HG03139 (cell line): Measurements from ENCODE around the gene CAPZB.

Experiments used
- ATAC-seq: cut with Tn5 transposase; IDR thresholded peaks from one replicate; pipeline ENCODE4 v1.9.1; 2021; ENCODE audit not compliant: unreplicated experiment

CAPZB gene

GRCh38 chr1:19430121-19431068 is 54.9 kb downstream of the CAPZB start:
- no peak for ATAC-seq

GRCh38 chr1:19429611-19430010 is 55.7 kb downstream of the CAPZB start:
- no peak for ATAC-seq

DNA sequence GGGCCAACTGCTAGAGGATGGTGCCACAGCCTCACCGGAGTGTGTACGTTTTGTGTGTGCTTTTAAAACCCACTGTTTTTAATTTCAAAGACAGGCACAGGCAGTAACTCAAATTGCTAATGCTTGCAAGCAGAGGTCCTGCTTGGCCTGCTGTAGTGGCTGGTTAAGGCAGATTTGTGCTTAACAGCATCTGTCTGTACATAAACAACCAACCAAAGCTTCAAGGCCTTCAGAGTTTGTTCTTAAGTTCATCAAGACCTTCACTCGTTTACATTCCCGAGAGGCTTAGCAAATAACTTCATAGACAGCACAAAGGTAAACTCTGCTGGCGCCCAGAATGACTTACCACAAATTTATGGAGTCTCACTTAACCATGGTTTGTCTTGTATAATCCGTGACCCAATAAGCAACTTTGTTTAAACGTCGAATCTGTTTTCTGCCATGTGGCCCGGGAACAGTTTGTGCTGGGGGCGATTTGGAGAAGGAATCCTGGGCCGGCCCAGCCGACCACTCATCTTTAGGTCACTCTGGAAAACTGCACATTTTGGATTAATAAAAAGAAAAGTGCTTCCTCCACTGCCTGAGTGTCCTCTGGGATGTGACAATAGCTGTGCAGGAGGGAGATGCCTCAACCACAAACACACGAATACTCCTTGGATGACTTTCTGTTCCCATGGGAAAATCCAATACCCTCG is 58.1 kb downstream of the CAPZB start:
- ATAC-seq, result no peak

- ATAC-seq, result no peak
Measured at GRCh38 chr1:19426294-19427086, 58.8 kb downstream of the CAPZB start.

DNA sequence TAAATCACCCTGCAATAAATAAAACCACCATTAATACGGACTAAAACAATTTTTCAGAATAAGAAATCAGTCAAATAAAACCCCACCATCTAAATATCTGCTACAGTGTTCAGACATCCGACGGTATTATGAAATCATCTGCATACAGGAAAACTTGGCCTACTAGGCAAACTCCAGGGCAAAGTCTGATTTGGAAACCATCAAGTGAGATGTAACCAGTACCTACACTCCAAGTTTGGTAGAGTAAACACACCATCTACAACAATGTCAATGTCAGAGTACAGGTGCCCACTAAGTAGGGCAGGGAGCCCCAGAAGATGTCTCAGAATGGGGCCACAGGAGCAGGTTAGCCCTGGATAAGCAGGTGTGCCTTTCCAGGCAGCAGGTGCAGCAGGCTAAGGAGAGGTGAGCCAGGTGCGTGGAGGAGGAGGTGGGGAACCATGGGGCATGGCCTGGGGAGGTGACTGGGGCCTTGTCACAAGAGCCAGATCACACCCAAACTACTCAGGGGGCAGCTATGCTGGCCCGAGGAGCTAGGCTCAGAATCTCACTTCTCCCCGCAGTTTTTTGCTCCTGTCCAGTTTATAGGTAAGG is 59.6 kb downstream of the CAPZB start:
- ATAC-seq, result no peak

- no peak for ATAC-seq
Measured at GRCh38 chr1:19424651-19425570, 60.4 kb downstream of the CAPZB start.

- no peak for ATAC-seq
Measured at GRCh38 chr1:19423130-19423529, 62.2 kb downstream of the CAPZB start.

GRCh38 chr1:19421365-19421764 is 64.0 kb downstream of the CAPZB start:
- ATAC-seq, result no peak

GRCh38 chr1:19420606-19421005 is 64.7 kb downstream of the CAPZB start:
- no peak for ATAC-seq

DNA sequence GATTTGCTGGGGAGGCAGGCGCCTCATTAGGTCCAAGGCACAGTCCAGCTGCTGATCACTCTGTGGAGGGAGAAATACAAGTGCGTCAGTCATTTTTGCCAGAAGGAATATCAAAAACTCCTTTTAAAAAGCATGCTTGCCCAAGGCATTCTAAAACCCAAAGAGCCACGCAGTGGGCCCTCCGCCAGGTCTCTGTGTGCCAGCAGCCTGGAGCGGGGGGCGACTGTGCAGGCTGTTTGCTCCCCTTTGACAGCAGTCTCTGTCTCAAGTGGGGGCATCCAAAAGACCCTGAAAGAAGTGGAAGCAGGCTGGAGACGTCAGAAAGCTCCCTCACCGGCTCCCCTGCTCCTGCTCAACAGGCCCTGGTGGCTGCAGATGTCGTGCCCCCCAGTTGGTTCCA is 65.6 kb downstream of the CAPZB start:
- ATAC-seq, result no peak

DNA sequence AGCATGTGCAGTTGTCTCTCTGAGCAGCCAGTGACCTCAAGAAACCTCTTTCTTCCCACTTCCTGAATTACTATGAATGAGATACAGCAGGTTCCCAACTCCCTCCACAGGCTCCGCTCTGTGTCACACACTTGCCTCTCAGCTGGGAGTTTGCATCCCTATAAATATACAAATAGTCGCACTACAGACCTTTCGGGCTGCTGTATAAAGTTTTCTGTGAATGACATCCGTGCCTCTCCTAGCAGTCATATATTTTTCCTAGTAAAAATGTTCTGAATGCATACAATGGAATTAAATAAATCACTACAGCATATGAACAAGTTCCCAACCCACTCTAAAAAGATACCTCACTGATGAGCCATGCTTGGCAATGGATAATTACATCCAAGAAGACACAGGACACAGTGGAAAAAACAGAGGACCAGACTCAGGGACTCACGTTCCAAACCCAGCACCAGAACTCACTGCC is 66.8 kb downstream of the CAPZB start:
- no peak for ATAC-seq

DNA sequence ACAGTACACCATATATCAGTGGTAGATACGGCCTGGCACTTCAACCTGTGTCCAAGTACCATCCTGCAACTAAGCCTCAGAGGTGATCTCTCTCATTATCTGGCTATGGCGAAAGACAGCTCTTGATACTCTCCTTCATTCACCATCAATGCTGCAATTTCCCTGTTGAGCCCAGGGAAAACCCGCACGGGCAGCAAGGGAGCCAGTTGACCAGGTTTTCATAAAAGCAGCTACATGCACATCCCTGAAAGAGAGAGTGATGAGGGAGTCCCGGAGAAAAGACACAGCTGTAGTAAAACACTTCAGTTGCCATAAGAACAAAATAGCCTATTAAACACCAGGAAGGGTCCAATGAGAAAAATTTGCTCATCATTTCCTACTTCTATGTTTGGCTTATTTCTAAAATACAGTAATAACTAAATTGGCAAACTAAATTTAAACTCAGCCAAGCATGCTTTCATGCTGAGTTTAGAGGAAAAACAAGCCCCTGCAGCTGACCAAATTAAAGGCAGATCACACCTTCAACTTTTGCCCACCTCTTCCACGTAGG is 68.3 kb downstream of the CAPZB start:
- ATAC-seq, result no peak

DNA sequence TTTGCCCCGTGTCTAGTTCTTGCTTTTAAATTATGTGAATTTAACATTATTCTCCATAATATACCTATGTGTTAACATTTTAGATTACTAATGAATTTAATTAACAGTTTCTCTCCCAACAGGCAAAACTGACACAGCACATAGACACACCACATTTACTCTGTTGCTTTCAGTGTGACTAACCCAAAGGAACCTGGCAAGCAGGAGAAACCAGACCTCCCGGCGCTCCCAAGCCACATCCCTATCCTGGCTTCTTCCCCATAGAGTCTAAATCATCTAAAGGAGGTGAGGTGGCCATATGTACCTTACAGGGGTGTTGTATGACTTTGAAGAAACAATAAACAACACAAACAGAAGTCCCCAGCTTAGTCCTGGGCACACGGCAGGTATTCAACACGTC is 69.2 kb downstream of the CAPZB start:
- ATAC-seq, result no peak

- no peak for ATAC-seq
Measured at GRCh38 chr1:19414515-19415121, 70.7 kb downstream of the CAPZB start.

GRCh38 chr1:19413999-19414398 is 71.3 kb downstream of the CAPZB start:
- ATAC-seq, result no peak

GRCh38 chr1:19412654-19413053 is 72.7 kb downstream of the CAPZB start:
- ATAC-seq, result no peak

GRCh38 chr1:19411612-19412011 is 73.7 kb downstream of the CAPZB start:
- no peak for ATAC-seq

DNA sequence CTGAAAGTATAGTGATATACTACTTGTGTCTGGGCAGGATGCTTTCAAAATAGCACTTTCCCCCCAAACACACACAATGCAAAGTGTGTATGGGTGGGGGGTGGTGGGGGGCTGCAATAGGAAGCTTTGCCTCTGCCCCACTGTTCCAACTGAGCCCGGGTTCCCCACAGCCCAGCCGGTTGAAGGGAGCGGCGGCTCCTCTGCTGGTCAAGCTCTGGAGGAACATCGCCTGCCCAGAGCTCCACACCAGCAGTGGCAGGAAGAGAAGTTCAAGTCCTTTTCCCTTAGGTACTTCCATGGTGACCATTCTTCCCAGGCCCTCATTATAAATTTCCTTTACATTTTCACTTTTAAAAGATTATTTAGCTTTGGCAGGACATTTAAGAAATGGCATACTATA is 74.9 kb downstream of the CAPZB start:
- no peak for ATAC-seq
